ENCODE measurements around the gene UBE2E1.

- TF ChIP-seq CTCF (IDR thresholded peaks at IDR 0.05; ENCODE audit: low read depth, low read length, missing input control) (no peak), HNF4A (conservative IDR thresholded peaks at IDR 0.05) (no peak), YY1 (IDR thresholded peaks at IDR 0.05) (no peak), ZBTB33 (IDR thresholded peaks at IDR 0.05) (no peak), TAF1 (conservative IDR thresholded peaks at IDR 0.05) (no peak), MAX (IDR thresholded peaks at IDR 0.05) (no peak), GABPA (IDR thresholded peaks at IDR 0.05 in 1 of 2, conservative IDR thresholded peaks at IDR 0.05 in 1 of 2) (no peak), REST (IDR thresholded peaks at IDR 0.05) (no peak), JUND (IDR thresholded peaks at IDR 0.05) (no peak), RAD21 (IDR thresholded peaks at IDR 0.05) (no peak), EGR1 (IDR thresholded peaks at IDR 0.05; ENCODE audit: low read depth in 2 of 2) (no peak), ATF3 (IDR thresholded peaks at IDR 0.05) (no peak)
Measured at GRCh38 chr3:23778446-23778845, 27.3 kb upstream of the UBE2E1 start.

All from liver (tissue), 3 donors.